HFFc6 (cell line): ENCODE results near the gene DXO. TPM values are rescaled to one million over a fixed set of nuclear protein-coding genes. Genes with fewer than 3 reads are reported as not detected.
A peak's percentile ranks its signal among the peaks of the same experiment; 100 is the strongest.

Experiments
- DNase-seq: peaks from one replicate; pipeline ENCODE4 v3.0.0-alpha.2; 2018
- H3K27ac Mint-ChIP-seq: 2 replicates; pipeline ENCODE4 v1.8.0; 2020; ENCODE audit warnings: mild to moderate bottlenecking, mixed read lengths
- H3K27me3 Mint-ChIP-seq: 2 replicates; pipeline ENCODE4 v1.8.0; 2021; ENCODE audit warnings: mild to moderate bottlenecking, moderate library complexity, mixed read lengths; ENCODE audit not compliant: insufficient read depth
- H3K36me3 Mint-ChIP-seq: 2 replicates; pipeline ENCODE4 v1.8.0; 2021; ENCODE audit warnings: low read depth, mixed read lengths
- H3K4me1 Mint-ChIP-seq: 2 replicates; pipeline ENCODE4 v1.8.0; 2020; ENCODE audit warnings: low read depth, mixed read lengths
- H3K4me3 Mint-ChIP-seq: 2 replicates; pipeline ENCODE4 v1.8.0; 2020; ENCODE audit warnings: mild to moderate bottlenecking, moderate library complexity, mixed read lengths
- H3K9me3 Mint-ChIP-seq: 2 replicates; pipeline ENCODE4 v1.8.0; 2020; ENCODE audit warnings: mild to moderate bottlenecking, mixed read lengths
- total RNA-seq, 6 experiments: library from RNA; stranded (reverse); fragmentation: NEBNext Ultra II Directional; extraction: Animal tissue kit (Norgen Biotek cat#: 25700); gene quantifications; 2 replicates in 1 of 6; 3 replicates in 5 of 6; pipeline ENCODE4 v1.2.3, GENCODE V29; 2021
- TF ChIP-seq, protein P1 (sequence below): fragments of 200-600 bp; sonication (generic); IDR thresholded peaks from 2 replicates; pipeline ENCODE4 v1.5.0; 2021; ENCODE audit warnings: antibody characterized with exemption, mild to moderate bottlenecking

Gene DXO
- total RNA-seq, 6 experiments from 2014 or later, result 14.1 to 20.5 (median 16.5) TPM

DNA sequence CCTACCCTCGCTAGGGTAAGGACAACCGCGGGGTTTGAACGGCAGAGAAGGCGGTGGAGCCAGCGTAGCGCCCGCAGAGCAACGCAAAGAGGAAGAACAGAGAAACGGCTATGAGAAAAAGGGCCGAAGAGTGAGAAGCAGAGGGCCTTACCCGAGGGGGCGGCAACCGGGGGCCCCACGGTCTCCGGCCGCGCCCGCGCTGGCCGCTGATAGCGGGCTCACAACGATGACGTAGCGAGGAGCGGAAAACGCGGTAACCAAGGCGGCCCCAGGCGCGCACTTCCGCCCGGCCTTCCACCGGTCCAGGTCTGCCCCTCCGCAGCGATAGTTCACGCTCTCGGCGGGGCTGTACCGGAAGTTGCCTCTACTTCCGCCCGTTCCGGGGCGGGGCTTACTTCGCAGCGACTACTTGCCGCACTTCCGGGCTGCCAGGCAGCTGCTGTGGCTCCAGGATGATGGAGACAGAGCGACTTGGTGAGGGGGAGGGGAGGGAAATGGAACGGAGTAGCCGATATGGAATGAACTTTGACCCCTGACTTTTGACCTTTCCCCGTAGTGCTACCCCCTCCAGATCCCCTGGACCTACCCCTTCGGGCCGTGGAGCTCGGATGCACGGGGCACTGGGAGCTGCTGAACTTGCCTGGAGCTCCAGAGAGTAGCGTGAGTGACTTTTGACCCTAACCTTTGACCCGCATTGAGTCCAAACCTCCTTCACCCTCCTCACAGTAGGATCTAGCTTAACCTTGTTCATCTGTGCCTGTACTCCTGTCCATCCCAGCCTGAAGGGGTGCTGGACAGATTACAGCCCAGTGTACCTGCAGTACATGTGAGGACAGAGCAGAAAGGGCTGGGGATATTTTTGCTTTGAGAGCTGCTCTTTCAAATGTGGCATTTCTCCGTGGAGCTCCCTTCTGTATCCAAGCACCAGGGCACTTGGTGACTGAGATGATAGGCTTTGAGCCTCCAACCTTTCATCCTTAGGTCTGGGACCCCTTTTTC is 12.9 kb downstream of the DXO start, which contains the start of the genes NELFE and SKIC2:
TSS of gene NELFE (minus strand) at position 231 of the 999 bp plus-strand sequence. CDS start 525 bp downstream, outside the sequence.
TSS of gene SKIC2 (plus strand) at position 435 of the 999 bp plus-strand sequence. CDS start at position 453, 18 bp downstream.
- H3K4me1 Mint-ChIP-seq, result peaks cover 32% of the 10 kb centered on the region
- TF ChIP-seq, protein P1, sequence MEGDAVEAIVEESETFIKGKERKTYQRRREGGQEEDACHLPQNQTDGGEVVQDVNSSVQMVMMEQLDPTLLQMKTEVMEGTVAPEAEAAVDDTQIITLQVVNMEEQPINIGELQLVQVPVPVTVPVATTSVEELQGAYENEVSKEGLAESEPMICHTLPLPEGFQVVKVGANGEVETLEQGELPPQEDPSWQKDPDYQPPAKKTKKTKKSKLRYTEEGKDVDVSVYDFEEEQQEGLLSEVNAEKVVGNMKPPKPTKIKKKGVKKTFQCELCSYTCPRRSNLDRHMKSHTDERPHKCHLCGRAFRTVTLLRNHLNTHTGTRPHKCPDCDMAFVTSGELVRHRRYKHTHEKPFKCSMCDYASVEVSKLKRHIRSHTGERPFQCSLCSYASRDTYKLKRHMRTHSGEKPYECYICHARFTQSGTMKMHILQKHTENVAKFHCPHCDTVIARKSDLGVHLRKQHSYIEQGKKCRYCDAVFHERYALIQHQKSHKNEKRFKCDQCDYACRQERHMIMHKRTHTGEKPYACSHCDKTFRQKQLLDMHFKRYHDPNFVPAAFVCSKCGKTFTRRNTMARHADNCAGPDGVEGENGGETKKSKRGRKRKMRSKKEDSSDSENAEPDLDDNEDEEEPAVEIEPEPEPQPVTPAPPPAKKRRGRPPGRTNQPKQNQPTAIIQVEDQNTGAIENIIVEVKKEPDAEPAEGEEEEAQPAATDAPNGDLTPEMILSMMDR, result no peak
- no peaks in the 10 kb centered on the region for H3K9me3 Mint-ChIP-seq
- peaks cover 5% of the 10 kb centered on the region for H3K27me3 Mint-ChIP-seq
- H3K36me3 Mint-ChIP-seq, result peaks cover 22% of the 10 kb centered on the region; the same call in 1 of the 2 replicates
- peak; percentile 99 for DNase-seq
- peak within 1 kb of the TSS; percentile 100 for H3K4me3 Mint-ChIP-seq
- peak within 1 kb of the TSS; percentile 94 for H3K27ac Mint-ChIP-seq

DNA sequence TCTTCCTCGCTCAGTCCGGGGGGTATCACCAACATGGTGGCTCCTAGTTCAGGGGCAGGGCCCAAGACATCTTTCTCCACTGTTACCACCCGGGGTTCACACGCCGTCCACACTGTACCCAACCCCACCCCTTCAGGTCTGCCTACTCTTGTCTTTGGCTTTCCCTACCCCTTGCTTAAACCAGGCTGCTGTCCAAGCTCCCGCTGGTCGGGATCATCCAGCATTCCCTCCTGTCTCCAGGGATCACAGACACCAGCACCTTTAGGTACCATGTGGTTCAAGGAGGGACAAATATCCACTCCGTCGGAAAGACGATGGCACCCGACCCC is 13.6 kb downstream of the DXO start:
- Mint-ChIP-seq H3K27ac (peak overlapping the region; percentile 94), H3K36me3 (peaks cover 28% of the 10 kb centered on the region; the same call in 1 of the 2 replicates), H3K4me3 (peak overlapping the region; percentile 100), H3K9me3 (no peaks in the 10 kb centered on the region), H3K4me1 (peaks cover 32% of the 10 kb centered on the region), H3K27me3 (peaks cover 5% of the 10 kb centered on the region)
- TF ChIP-seq, protein P1, result no peak
- no peak for DNase-seq

DNA sequence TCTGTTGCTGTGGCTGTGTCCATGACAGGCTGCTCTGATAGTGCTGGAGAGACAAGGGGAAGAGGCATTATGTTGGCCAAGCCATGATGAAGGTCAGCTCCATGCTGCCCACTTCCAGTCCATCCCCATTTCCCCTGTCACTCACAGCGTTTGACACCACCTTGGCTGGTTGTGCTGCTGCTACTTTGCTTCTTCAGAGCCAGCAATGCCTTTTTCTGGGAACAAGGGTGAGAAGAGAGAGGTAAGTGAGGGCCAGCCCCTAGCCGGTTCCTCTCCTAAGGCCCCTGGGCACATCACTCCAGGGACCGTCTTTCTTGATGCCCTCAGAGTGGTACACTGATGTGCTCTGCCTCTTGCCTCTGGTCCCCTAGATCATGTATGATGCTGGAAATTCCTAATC is 15.1 kb downstream of the DXO start:
- no peak for DNase-seq
- peaks cover 26% of the 10 kb centered on the region; the same call in 1 of the 2 replicates for H3K36me3 Mint-ChIP-seq
- H3K27me3 Mint-ChIP-seq, result peaks cover 5% of the 10 kb centered on the region
- H3K9me3 Mint-ChIP-seq, result no peaks in the 10 kb centered on the region
- peaks cover 32% of the 10 kb centered on the region for H3K4me1 Mint-ChIP-seq
- peak overlapping the region; percentile 100 for H3K4me3 Mint-ChIP-seq
- no peak overlapping the region for H3K27ac Mint-ChIP-seq
- TF ChIP-seq, protein P1, result no peak

DNA sequence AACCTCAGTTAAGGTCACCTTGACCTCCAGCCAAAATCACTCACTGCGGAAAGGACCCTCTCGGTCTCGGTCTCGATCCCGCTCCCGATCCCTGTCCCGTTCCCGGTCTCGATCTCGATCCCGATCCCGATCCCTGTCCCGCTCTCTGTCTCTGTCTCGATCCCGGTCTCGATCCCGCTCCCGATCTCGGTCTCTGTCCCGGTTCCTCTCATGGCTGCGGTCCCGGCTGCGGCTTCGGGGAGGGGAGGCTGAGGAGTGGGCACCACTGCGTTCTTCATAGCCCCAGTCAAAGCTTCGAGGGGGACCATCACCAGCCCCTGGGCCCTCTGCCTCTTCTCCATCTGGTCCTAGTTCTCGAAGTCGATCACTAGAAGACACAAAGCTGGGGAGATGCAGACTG is 17.4 kb downstream of the DXO start:
- no peak overlapping the region for H3K4me3 Mint-ChIP-seq
- no peak for DNase-seq
- peaks cover 21% of the 10 kb centered on the region; the same call in 1 of the 2 replicates for H3K36me3 Mint-ChIP-seq
- H3K9me3 Mint-ChIP-seq, result no peaks in the 10 kb centered on the region
- TF ChIP-seq, protein P1, result no peak
- no peak overlapping the region for H3K27ac Mint-ChIP-seq
- H3K4me1 Mint-ChIP-seq, result peaks cover 25% of the 10 kb centered on the region
- peaks cover 3% of the 10 kb centered on the region for H3K27me3 Mint-ChIP-seq

DNA sequence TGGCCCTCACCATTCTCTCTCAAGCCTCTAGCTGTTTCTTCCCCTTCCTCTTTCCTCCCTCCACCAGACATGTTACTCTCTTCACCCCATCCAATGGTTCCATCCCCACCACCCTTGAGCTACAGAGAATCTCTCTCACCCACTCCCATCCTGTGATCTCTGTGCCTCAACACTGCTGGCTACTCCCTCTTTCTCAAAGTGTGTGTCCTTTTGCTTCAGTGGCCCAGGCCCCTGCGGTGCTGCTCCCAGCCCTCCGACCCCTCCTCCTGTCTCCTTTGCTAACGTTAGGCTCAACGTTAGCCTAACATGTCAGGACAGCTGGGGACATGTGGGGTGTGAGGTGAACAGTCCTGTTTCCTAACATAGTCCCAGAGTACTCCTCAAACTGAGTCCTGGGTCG is 19.0 kb downstream of the DXO start:
- peaks cover 5% of the 10 kb centered on the region for H3K27me3 Mint-ChIP-seq
- TF ChIP-seq, protein P1, result no peak
- no peak for DNase-seq
- peak overlapping the region; percentile 8 for H3K27ac Mint-ChIP-seq
- no peak overlapping the region for H3K4me3 Mint-ChIP-seq
- peaks cover 27% of the 10 kb centered on the region for H3K4me1 Mint-ChIP-seq
- peaks cover 21% of the 10 kb centered on the region; the same call in 1 of the 2 replicates for H3K36me3 Mint-ChIP-seq
- H3K9me3 Mint-ChIP-seq, result no peaks in the 10 kb centered on the region
